Activated CD8-positive, alpha-beta memory T cell treated with anti-CD3 and anti-CD28 coated beads for 24 hours (primary cell): ENCODE results near the gene CPLX3.
A peak's percentile ranks its signal among the peaks of the same experiment; 100 is the strongest.

Experiments
- DNase-seq: peaks from one replicate; pipeline ENCODE4 v3.0.0-alpha.2; 2020

The CPLX3 gene

GRCh38 chr15:74788683-74789151, 37.7 kb upstream of the CPLX3 start:
- peak; percentile 77 for DNase-seq

GRCh38 chr15:74789171-74789631, 37.2 kb upstream of the CPLX3 start:
- no peak for DNase-seq

GRCh38 chr15:74789741-74790079, 36.7 kb upstream of the CPLX3 start:
- DNase-seq = no peak

GRCh38 chr15:74790080-74790916, 36.1 kb upstream of the CPLX3 start:
- no peak for DNase-seq

GRCh38 chr15:74791007-74791406, 35.4 kb upstream of the CPLX3 start:
- DNase-seq = no peak

GRCh38 chr15:74791667-74792066, 34.8 kb upstream of the CPLX3 start:
- DNase-seq = no peak

GRCh38 chr15:74792227-74793016, 34.0 kb upstream of the CPLX3 start:
- no peak for DNase-seq

- DNase-seq = peak; percentile 85
Observed at GRCh38 chr15:74793135-74794028, 33.0 kb upstream of the CPLX3 start.

GRCh38 chr15:74794248-74794969, 32.0 kb upstream of the CPLX3 start:
- DNase-seq = no peak

GRCh38 chr15:74794970-74795349, 31.5 kb upstream of the CPLX3 start:
- DNase-seq = no peak

- peak; percentile 76 for DNase-seq
Observed at GRCh38 chr15:74795966-74796625, 30.3 kb upstream of the CPLX3 start.

- no peak for DNase-seq
Observed at GRCh38 chr15:74798388-74799254, 27.8 kb upstream of the CPLX3 start.

- no peak for DNase-seq
Observed at GRCh38 chr15:74799255-74799855, 27.1 kb upstream of the CPLX3 start.

- peak; percentile 95 for DNase-seq
Observed at GRCh38 chr15:74799856-74800558, 26.4 kb upstream of the CPLX3 start.

GRCh38 chr15:74800559-74801094, 25.8 kb upstream of the CPLX3 start:
- no peak for DNase-seq

- DNase-seq = no peak
Observed at GRCh38 chr15:74801311-74801997, 25.0 kb upstream of the CPLX3 start.

GRCh38 chr15:74802290-74802689, 24.1 kb upstream of the CPLX3 start:
- DNase-seq = no peak

- DNase-seq = no peak
Observed at GRCh38 chr15:74802862-74803447, 23.5 kb upstream of the CPLX3 start.
